Astrocyte of the cerebellum (primary cell): ENCODE measurements around the gene ABHD12B.

ENCODE experiments used
- DNase-seq: peaks from one replicate; pipeline ENCODE4 v3.0.0-alpha.2; 2011; ENCODE audit warnings: low read depth
- H3K4me3 ChIP-seq: 2 replicates; pipeline ENCODE4 v1.5.1; 2011; ENCODE audit warnings: mild to moderate bottlenecking, low read depth, low read length, moderate library complexity
- in situ Hi-C: cut with HindIII; loops from 2 replicates; pipeline ENCODE4 v1.10.0; 2017; ENCODE audit warnings: low sequenced_read_pairs
- TF ChIP-seq, protein P1 (sequence below): IDR thresholded peaks from 2 replicates; pipeline ENCODE4 v1.5.1; 2012; ENCODE audit warnings: low read length, low read depth, moderate library complexity, mild to moderate bottlenecking; ENCODE audit errors: missing control alignments

Gene ABHD12B

DNA sequence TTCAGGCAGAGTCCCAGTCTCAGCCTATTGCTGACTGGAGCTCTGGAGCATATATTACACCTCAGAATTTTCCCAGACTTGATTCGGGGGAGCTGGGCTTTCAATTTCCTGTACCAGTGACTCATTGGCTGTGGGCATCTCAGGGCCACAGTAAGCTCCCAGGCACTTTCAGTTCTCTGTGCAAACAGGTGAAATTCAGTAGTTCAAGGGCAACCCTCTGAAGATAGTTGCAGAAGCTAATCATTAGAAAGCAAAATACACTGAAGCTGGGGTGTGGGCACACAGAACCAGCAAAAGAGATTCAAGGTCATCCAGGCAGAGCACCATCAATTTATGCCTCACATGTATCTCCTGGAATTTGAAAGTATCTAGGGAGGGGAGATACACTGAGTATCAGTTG, 32.8 kb upstream of the ABHD12B start:
- TF ChIP-seq, protein P1, sequence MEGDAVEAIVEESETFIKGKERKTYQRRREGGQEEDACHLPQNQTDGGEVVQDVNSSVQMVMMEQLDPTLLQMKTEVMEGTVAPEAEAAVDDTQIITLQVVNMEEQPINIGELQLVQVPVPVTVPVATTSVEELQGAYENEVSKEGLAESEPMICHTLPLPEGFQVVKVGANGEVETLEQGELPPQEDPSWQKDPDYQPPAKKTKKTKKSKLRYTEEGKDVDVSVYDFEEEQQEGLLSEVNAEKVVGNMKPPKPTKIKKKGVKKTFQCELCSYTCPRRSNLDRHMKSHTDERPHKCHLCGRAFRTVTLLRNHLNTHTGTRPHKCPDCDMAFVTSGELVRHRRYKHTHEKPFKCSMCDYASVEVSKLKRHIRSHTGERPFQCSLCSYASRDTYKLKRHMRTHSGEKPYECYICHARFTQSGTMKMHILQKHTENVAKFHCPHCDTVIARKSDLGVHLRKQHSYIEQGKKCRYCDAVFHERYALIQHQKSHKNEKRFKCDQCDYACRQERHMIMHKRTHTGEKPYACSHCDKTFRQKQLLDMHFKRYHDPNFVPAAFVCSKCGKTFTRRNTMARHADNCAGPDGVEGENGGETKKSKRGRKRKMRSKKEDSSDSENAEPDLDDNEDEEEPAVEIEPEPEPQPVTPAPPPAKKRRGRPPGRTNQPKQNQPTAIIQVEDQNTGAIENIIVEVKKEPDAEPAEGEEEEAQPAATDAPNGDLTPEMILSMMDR = no peak
- no peak for DNase-seq
- in situ Hi-C loops = no loop called here
- H3K4me3 ChIP-seq = no peak overlapping the region

DNA sequence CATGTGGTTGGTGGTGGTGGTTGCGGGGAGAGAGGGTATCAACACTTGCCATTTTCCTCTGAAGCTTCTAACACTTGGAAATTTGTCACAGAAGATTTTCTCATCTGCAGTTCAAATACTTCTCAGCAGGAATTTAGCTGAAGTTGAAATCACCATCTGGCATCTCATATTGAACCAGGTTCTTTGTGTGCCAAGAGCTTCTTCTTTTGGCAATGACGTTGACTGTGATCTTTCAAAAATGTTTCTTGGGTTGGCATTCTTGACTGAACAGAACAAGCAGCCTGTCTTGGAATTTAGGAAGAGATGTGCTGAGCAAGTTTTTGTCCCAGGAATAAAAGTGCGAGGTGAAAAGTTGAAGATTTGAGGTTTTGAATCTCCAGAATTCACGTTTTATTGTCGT, 32.2 kb upstream of the ABHD12B start:
- H3K4me3 ChIP-seq = no peak overlapping the region
- TF ChIP-seq, protein P1 = no peak
- no peak for DNase-seq
- in situ Hi-C loops = no loop called here

DNA sequence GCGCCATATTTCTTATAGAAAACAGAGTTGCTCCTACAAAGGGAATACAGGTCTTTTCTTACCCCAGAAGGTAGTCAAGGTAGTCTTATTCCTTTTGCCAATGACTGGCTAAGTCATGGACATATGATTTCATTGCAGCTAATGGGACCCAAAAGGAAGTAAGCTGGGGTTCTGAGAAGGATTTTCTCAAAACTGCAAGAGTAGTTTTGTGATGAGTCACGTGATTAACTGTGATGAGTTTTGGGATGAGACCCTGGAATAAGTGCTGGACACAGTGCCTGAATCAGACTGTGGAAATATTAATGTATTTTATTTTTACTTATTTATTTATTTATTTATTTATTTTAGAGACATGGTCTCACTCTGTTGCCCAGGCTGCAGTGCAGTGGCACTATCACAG, 27.5 kb upstream of the ABHD12B start:
- TF ChIP-seq, protein P1 = no peak
- in situ Hi-C loops = no loop called here
- H3K4me3 ChIP-seq = no peak overlapping the region
- no peak for DNase-seq

DNA sequence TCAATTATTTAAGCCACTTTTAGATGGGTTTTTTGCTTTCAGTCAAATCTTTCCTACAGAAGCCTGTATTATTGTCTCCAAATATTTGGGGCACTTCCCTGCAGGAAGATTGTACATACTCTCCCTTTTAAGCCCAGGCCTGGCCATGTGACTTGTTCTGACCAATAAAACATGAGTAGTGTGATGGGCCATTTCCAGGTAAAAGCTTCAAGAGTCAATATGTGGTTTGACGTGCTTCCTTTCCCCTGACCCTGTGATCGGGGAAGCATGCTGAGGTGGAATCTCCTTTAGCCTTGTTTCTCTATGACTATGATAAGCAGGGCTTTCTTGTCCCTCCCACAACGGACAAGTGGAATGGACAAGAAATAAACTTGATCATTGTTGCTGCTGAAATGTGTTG, 26.7 kb upstream of the ABHD12B start:
- in situ Hi-C loops = no loop called here

DNA sequence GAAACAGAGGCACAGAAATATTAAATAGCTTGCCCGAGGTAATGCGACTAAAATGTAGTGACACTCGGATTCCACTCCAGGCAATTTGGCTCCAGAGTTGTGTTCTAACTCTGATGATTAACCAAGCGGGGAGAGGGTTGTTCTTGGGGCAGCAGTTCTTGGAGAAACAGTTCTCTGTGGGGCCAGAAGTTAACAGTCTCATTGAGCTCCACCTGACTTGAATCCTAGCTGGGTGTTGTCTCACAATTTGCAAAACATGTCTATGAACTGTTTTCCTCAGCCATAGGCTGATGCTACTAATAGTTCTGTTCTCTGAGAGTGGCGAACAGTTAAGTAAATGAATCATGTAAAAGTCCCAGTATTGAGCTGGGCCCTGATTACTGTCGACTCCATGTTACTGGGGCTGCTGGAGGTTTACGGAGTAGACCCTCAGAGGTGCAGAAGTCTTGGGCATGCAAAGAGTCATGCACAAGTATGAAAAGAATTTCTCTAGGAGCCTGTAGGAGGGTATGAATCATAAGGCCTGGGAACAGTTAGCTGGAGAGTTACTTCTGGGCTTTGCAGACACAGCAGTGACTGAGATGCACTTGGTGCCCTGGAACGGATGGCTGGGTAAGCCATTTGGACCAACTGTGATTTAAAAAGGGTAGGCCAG, 25.5 kb upstream of the ABHD12B start:
- peak; percentile 55 for DNase-seq
- in situ Hi-C loops = no loop called here
- TF ChIP-seq, protein P1 = no peak
- H3K4me3 ChIP-seq = no peak overlapping the region

More for the DNA sequence above, 26.7 kb upstream of the ABHD12B start:
- TF ChIP-seq, protein P1 = no peak
- DNase-seq = no peak
- H3K4me3 ChIP-seq = no peak overlapping the region

DNA sequence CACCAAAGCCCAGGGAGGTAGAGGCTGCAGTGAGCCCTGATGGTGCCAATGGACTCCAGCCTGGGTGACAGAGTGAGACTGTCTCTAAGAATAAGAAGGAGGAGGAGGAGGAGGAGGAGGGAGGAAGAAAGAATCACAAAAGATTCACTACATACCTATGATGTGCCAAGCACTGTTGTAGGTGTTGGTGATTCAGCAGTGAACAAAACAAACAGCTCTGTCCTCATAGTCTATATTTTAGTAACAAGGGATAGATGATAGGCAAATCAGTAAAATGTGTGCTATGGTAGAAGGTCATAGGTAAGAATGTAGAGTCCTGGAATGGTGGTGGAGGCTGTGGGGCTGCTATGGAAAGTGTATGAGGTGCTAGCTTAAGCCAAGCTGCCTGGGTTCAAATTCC, 18.0 kb upstream of the ABHD12B start:
- no peak for DNase-seq
- H3K4me3 ChIP-seq = no peak overlapping the region
- in situ Hi-C loops = no loop called here
- TF ChIP-seq, protein P1 = no peak

DNA sequence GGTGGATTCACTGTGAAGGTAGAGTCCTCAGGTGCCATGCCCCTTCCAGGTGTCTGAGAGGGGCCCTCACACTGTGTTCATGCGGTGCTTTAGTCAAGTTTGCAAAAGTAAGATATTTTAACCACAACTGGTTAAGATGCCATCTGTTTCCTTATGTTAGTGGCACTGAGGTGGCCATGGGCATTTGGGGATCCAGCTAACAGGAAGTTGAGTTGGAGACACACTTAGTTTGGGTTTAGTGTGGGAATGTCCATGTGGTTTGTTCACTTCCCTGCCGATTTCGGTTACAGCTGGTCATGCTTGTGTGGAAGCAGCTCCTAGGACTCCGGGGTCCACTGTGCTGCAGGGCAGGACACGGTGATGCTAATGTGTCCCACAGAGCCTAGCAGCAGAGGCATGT, 17.3 kb upstream of the ABHD12B start:
- TF ChIP-seq, protein P1 = no peak
- H3K4me3 ChIP-seq = no peak overlapping the region
- DNase-seq = no peak
- in situ Hi-C loops = no loop called here
